Fibroblast of villous mesenchyme (primary cell): Measurements from ENCODE around the gene BHLHE41. TPM values are rescaled to one million over a fixed set of nuclear protein-coding genes. Genes with fewer than 3 reads are reported as not detected.
A peak's percentile ranks its signal among the peaks of the same experiment; 100 is the strongest.

Experiments used
- DNase-seq: peaks from one replicate; pipeline ENCODE4 v3.0.0-alpha.2; 2010; ENCODE audit warnings: low read depth
- H3K4me3 ChIP-seq: 2 replicates; pipeline ENCODE4 v1.5.1; 2011; ENCODE audit warnings: low read depth, mild to moderate bottlenecking, low read length
- CTCF ChIP-seq: IDR thresholded peaks from 2 replicates; pipeline ENCODE4 v1.5.1; 2012; ENCODE audit warnings: low read depth, mild to moderate bottlenecking, low read length; ENCODE audit not compliant: insufficient read depth
- total RNA-seq: library from RNA; depleted of rRNA; stranded (reverse); fragments of >200 nt; gene quantifications from 2 replicates; pipeline ENCODE4 v1.2.3, GENCODE V29; 2012

Gene BHLHE41
- total RNA-seq, 1 donor, result 8.2 TPM

GRCh38 chr12:26122061-26122680 is 2.7 kb downstream of the BHLHE41 start:
- no peak for DNase-seq
- TF ChIP-seq CTCF, result no peak
- H3K4me3 ChIP-seq, result peak overlapping the region; percentile 56

- peak overlapping the region; percentile 56 for H3K4me3 ChIP-seq
- no peak for DNase-seq
- TF ChIP-seq CTCF, result no peak
Observed at GRCh38 chr12:26121323-26122060, 3.3 kb downstream of the BHLHE41 start.

- no peak overlapping the region for H3K4me3 ChIP-seq
- no peak for TF ChIP-seq CTCF
- no peak for DNase-seq
Observed at GRCh38 chr12:26120561-26121274, 4.1 kb downstream of the BHLHE41 start.

- no peak overlapping the region for H3K4me3 ChIP-seq
- DNase-seq, result peak; percentile 72
- TF ChIP-seq CTCF, result peak; percentile 63
Observed at GRCh38 chr12:26119391-26119989, 5.3 kb downstream of the BHLHE41 start.

GRCh38 chr12:26118308-26118707 is 6.5 kb downstream of the BHLHE41 start:
- H3K4me3 ChIP-seq, result no peak overlapping the region
- no peak for DNase-seq
- no peak for TF ChIP-seq CTCF

GRCh38 chr12:26116829-26117715 is 7.8 kb downstream of the BHLHE41 start:
- H3K4me3 ChIP-seq, result no peak overlapping the region
- DNase-seq, result no peak
- TF ChIP-seq CTCF, result no peak
